GM21825 (cell line): Measurements from ENCODE around the gene FHAD1.
"Not testable (repeated sequence)": the region's sequence is repeated elsewhere in the genome, so short reads cannot be mapped to it uniquely, and the experiment has no call there.

ENCODE experiments used
- ATAC-seq: cut with Tn5 transposase; IDR thresholded peaks from one replicate; pipeline ENCODE4 v1.9.1; 2021; ENCODE audit warnings: mild to moderate bottlenecking, moderate library complexity; ENCODE audit not compliant: unreplicated experiment

FHAD1 gene

GRCh38 chr1:15303935-15304334 is 56.9 kb downstream of the FHAD1 start:
- ATAC-seq = no peak

DNA sequence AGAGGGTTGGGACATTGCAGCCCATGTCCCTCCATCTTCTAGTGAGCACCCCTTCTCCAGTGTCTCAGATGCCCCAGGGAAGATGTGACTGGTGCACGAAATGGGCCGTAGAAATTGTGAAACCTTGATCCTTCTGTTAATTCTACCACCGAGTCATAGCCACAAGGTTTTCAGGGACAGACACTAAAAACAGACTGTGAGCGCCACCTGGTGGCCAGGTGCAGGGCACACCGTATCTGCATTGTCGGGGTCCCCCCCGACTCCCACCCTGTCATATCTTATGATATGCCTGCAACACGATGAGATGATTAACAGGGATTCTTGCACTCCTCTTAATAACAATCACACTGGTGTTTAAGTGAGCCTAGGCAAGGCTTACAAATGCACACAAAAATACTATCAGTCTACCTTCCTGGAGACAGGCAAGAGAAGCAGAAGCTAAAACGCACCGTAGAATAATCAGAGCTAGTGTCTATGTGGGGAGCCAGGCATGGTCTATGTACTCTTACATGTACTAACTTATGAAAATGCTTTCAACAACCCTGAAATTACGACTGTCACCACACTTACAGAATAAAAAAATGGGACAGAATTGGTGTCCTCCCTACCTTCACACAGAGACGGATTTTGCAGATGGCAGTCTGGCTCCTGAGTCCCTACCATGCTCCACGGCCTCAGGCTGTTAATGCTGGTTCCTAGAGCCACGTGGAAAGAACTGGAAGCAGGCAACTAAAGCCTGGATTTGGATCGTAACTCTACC is 57.9 kb downstream of the FHAD1 start:
- no peak for ATAC-seq

DNA sequence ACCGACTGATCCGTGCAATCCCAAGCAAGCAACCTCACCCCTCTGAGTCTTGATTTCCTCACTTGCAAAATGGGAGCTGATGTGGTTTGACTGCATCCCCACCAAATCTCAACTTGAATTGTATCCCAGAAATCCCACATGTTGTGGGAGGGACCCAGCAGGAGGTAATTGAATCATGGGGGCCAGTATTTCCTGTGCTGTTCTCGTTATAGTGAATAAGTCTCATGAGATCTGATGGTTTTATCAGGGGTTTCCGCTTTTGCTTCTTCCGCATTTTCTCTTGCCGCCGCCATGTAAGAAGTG is 58.4 kb downstream of the FHAD1 start:
- no peak for ATAC-seq

- not testable (repeated sequence) for ATAC-seq
Measured at GRCh38 chr1:15306352-15306751, 59.3 kb downstream of the FHAD1 start.

- ATAC-seq = no peak
Measured at GRCh38 chr1:15308135-15308534, 61.1 kb downstream of the FHAD1 start.

GRCh38 chr1:15308621-15309027 is 61.6 kb downstream of the FHAD1 start:
- no peak for ATAC-seq

DNA sequence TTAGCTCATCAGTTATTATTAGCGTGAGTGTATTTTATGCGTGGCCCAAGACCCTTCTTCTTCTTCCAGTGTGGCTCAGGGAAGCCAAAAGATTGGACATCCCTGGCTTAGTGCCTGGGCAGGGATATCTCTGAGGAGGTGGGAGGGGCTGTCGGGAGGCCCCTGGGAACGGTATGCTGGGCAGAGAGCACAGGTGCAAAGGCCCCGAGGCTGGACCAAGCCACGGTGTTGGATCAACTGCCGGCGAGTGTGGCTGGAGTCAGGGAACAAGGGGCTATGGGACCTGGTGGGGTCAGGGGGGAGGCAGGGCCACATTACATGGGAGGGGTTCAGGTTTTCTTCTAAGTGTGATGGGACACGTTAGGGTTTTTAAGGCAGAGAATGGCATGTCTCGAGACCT is 62.7 kb downstream of the FHAD1 start:
- ATAC-seq = no peak

DNA sequence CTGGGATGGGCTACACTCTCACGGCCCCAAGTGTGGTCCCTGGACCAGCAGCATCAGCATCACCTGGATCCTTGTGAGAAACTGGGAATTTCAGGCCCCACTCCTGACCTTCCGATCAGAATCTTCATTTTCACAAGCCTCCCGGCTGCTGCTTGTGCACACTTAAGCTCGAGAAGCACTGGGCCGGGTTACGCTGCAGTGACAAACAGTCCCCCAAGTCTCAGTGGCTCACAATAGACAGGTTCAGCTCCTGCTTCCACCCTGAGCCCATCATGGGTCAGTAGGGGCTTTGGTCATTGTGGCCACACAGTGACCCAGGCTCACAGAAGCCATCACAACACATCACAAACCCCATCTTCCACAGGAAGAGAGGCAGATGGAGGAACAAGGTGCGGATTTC is 63.5 kb downstream of the FHAD1 start:
- no peak for ATAC-seq

- ATAC-seq = no peak
Measured at GRCh38 chr1:15311122-15311822, 64.2 kb downstream of the FHAD1 start.

DNA sequence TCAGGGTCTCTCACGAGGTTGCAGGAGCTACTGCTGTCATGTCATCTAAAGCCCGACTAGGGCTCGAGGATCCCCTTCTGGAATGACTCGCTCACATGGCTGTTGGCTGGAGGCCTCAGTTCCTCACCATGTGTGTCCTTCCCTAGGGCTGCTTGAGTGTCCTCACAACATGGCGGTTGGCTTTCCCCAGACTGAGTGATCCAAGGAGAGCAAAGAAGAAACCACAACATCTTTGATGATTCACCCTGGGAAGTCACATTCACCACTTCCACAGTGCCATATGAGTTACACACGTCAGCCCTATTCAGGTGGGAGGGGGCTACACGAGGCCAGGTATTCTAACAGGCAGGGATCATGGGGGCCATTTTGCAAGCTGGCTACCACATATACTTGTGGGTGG is 64.9 kb downstream of the FHAD1 start:
- ATAC-seq = no peak

GRCh38 chr1:15312626-15313411 is 65.8 kb downstream of the FHAD1 start:
- no peak for ATAC-seq

DNA sequence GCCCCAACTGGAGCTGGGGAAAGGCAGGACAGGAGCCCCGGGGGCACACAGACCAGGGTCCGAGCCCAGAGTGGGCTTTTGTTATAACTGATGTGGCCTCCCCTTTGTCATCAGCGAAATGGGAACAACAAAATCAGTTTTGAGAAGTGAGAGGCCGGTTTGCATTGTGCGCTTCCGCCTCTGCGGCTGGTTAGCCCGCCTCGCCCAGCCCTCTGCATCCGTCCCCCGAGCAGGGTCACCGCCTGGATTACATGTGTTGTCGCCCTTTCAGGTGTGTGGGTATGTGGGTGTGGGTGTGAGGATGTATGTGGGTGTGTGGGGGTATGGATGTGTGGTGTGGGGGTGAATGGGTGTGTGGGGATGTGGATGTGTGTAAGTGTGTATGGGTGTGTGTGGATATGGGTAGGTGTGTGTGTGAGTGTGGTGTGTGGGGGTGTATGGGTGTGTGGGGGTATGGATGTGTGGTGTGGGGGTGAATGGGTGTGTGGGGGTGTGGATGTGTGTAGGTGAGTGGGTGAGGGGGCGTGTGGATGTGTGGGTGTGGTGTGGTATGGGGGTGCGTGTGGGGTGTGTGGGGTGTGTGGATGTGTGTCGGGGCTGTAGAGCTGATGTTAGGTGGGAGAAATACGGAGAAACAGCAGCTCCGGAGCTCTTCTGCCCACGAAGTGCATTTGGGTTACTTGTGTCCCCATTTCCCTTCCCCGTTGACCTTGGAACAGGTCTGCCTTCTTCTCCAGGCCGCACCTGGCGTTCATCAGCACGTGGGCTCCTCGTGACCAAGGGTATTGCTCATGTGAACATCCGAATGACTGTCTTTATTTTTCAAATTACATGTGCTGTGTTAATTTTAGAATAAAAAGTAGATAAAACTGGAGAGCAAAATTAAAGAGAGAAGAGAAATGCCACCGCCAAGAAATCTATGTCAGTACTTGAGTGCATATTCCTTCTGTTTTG is 67.6 kb downstream of the FHAD1 start:
- no peak for ATAC-seq

DNA sequence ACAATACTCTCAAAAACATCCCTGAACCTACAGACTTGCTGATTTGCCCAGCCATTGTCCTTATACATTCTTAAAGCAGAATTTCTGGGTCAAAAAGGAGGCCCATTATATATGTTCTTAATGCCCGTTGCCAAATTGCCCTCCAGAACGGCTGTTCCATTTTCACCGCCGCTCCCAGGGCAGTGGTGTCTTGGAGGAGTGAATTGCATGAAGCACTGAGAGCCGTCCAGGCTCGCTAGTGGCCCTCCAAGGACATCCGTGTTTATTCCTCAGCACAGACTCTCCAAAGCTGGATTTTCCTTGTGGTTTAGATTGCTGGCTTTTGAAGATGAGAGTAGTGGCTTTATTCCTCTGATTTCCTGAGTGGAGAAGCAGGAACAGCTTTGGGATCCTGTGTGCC is 68.8 kb downstream of the FHAD1 start:
- ATAC-seq = no peak

DNA sequence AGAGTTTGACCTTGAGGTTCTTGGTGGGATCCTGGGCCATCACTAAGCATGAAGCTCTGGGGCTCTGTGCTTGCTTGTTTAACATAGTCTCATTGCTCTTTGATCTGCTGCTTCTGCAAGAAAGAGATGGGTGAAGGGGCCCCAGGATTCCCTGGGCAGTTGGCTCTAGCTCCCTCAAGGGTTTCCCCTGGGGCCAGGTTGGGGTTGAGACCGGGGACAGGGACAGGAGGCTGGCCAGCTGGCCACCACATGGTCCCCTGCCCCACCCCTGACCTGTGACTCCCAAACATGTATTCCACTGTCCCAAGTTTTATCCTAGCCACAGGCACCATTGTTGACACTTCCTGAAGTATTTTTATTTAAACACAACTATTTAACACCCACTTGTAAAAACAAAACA is 69.5 kb downstream of the FHAD1 start:
- no peak for ATAC-seq

DNA sequence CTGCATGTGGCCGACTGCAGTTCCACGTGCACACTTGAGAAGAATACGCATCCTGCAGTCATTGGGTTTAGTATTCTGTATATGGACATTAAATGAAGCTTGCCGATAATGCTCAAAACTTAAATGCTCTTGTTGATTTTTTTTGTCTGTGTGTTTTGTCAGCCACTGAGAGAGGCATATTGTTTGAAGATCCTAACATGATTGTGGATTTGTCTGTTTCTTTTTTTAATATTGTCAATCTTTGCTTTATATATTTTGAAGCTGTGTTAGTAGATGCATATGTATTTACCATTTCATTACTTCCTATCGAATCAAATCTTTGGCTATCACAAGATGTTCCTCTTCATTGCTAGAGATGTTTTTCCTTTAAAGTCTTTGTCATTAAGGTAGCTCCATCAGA is 73.2 kb downstream of the FHAD1 start:
- ATAC-seq = no peak

GRCh38 chr1:15321601-15322000 is 74.6 kb downstream of the FHAD1 start:
- ATAC-seq = no peak

GRCh38 chr1:15322648-15323350 is 75.8 kb downstream of the FHAD1 start:
- ATAC-seq = no peak

DNA sequence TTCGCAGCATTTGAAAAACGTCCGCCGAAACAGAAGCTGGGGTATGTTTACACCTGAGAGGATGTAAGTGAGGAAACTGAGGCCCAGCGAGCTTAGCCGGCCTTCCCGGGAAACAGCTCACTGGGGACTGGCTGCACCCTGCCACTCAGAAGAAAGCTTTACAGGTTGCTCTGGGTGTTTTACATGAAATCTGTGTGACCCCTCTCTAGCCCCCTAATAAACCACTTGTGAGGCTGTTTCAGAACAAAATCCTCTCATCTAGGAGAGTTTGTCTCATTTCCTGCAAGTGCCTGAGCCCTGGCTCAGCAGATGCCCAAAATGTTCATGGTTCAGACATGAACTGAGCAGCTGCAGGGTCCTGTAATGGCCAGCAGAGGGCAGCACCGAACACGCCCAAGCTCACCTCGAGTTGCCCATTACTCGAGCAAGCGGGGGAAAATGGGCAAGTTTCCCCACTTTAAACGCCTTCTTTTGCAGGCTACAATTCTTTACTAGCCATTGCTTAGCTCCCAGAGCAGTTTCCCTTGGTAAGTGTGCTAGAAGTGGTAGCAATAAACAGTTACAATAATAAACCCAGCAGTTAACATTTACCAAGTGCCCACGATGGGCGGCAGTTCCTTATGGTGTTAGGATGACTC is 76.4 kb downstream of the FHAD1 start:
- no peak for ATAC-seq

- ATAC-seq = no peak
Measured at GRCh38 chr1:15323989-15324868, 77.2 kb downstream of the FHAD1 start.
